Cardiac fibroblast (primary cell): ENCODE measurements around the gene GPRIN3.

Source experiments
- DNase-seq, 2 donors: peaks; one replicate each; pipeline versions ENCODE4 v3.0.0 to v3.0.0-alpha.2; 2010; ENCODE audit warnings: low read depth in 2 of 2
- H3K4me3 ChIP-seq, 2 donors: replicated peaks in 1 of 2; 1 replicate in 1 of 2; 2 replicates in 1 of 2; pipeline ENCODE4 v1.5.1; 2011; ENCODE audit warnings: low read depth in 2 of 2, low read length in 2 of 2, mild to moderate bottlenecking in 2 of 2, moderate library complexity in 1 of 2
- TF ChIP-seq, protein P1 (sequence below): IDR thresholded peaks from one replicate; pipeline ENCODE4 v1.5.1; 2011; ENCODE audit warnings: low read depth, mild to moderate bottlenecking, low read length, inconsistent platforms

Gene GPRIN3

DNA sequence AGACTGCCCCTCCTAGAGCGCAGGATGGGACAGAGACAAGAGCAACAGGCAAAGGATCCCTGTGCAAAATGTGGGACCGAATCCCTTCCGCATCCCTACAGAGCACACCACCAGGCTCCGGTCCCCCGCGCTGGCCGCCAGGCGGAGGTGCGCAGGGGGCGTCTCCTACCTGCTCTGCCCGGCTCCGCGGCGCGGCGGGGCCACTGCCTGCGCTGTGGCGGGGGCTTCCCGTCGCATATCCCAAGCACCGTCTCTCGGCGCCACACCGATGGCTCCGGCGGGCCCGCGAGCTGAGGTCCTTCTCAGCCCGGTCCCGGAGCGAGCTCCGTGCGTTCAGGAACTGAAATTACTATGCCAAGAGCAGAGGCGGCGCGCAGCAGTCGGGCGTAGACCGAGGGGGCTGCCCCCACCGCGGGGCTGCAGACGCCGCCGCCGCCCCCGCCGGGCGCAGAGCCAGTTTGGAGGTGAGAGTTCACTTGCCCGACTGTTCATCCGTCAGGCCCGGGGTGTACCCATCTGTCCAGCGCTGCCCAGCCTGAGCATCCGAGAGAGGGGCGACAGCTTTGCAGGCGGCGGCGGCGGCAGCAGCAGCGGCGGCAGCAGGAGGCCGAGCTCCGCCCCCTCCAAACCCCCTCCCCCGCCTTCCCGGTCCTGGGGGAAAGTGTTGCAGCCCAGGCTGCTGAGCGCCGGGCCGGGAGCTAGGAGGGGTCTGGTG is at the start of gene GPRIN3:
GPRIN3 (minus strand) TSS at position 355 of the 715 bp plus-strand sequence. CDS start 57,690 bp downstream, outside the sequence.
- peak within 1 kb of the TSS; percentile 43 to 50 for H3K4me3 ChIP-seq
- TF ChIP-seq, protein P1, sequence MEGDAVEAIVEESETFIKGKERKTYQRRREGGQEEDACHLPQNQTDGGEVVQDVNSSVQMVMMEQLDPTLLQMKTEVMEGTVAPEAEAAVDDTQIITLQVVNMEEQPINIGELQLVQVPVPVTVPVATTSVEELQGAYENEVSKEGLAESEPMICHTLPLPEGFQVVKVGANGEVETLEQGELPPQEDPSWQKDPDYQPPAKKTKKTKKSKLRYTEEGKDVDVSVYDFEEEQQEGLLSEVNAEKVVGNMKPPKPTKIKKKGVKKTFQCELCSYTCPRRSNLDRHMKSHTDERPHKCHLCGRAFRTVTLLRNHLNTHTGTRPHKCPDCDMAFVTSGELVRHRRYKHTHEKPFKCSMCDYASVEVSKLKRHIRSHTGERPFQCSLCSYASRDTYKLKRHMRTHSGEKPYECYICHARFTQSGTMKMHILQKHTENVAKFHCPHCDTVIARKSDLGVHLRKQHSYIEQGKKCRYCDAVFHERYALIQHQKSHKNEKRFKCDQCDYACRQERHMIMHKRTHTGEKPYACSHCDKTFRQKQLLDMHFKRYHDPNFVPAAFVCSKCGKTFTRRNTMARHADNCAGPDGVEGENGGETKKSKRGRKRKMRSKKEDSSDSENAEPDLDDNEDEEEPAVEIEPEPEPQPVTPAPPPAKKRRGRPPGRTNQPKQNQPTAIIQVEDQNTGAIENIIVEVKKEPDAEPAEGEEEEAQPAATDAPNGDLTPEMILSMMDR, result peak; percentile 2
- peak in 1 of 2 donors; percentile 24 for DNase-seq

- DNase-seq, result no peak
- TF ChIP-seq, protein P1, result no peak
- H3K4me3 ChIP-seq, result no peak overlapping the region
Measured at GRCh38 chr4:89357340-89357739, 49.7 kb upstream of the GPRIN3 start.

DNA sequence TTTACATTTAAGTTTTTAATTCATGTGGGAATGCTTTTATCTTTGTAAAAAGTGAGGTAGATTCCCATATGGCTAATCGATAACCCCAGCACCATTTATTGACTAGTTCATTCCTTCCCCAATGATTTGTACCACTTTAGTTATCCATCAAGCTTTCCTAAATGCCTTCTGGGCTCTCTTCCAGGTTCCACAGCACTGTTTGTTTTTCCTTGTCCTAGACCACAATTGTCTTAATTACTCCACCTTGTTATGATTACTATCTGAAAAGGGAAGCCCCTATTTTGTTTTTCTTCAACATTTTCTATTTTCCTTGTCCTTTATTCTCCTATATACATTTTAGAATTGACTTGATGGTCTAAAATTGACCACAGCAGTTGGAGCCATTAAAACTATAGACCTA is 48.5 kb upstream of the GPRIN3 start:
- TF ChIP-seq, protein P1, result no peak

GRCh38 chr4:89353514-89353913 is 45.9 kb upstream of the GPRIN3 start:
- H3K4me3 ChIP-seq, result no peak overlapping the region
- TF ChIP-seq, protein P1, result no peak
- no peak for DNase-seq

More for the DNA sequence above, 48.5 kb upstream of the GPRIN3 start:
- no peak for DNase-seq
- H3K4me3 ChIP-seq, result no peak overlapping the region

GRCh38 chr4:89352541-89352940 is 44.9 kb upstream of the GPRIN3 start:
- TF ChIP-seq, protein P1, result no peak
- DNase-seq, result no peak
- H3K4me3 ChIP-seq, result no peak overlapping the region

- TF ChIP-seq, protein P1, result no peak
- no peak for DNase-seq
- H3K4me3 ChIP-seq, result no peak overlapping the region
Measured at GRCh38 chr4:89351201-89351600, 43.6 kb upstream of the GPRIN3 start.
